NCI-H2107 (cell line): ENCODE data around the gene HDAC9.

Source experiments
- DNase-seq: peaks from one replicate; lab custom pipeline; 2025; lab: John Stamatoyannopoulos, UW

The HDAC9 gene

DNA sequence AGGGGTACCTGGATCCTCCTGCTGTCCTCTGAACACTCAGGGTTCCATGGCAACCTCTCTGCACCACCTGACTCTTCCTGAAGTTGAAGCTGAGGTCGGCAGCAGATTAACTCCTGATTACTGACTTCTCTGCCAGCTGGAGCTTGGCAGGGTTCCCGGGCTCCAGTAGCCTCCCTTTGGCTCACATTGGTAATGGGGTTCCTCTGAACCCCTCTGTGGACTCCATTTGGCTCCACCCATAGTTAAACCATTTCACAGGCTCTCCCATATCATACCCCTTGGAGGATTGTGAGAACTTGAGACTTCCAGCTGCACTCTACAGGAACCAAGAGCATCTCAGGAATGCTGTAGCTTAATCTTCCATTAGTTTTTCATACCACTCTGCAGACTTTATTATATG, 292.5 kb downstream of the HDAC9 start:
- DNase-seq = no peak

DNA sequence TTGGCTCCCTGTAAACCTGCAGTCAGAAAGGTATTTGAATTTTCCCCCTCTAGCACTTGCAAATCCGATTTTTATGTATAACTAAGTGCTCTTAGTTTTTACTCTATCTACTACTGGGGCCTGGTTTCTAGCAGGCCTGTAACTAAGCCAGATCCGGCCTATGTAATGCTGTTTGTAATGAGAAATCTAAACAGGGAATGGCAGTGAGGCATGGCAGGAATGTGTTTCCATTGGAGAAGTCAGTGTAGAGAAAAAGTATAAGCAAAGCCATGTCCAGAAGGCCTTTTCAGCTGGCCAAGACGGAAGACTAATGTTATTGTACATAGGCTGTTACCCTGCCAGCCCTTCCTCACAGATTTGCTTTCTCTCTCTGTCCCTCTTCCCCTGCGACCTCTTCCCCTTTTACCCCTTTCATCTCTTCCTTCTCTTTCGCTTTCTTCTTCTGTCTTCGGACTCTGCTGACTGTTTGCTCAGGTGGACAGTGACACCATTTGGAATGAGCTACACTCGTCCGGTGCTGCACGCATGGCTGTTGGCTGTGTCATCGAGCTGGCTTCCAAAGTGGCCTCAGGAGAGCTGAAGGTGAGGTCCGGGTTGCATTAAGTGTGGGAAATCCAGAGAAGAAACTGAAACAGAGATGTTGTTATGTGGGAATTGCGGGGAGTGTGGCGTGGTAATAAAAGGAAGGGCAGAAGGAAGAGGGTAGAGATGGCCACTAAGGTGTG, 297.5 kb downstream of the HDAC9 start:
- no peak for DNase-seq

- DNase-seq = no peak
These were observed 300.7 kb downstream of the HDAC9 start for GRCh38 chr7:18796216-18796615.

DNA sequence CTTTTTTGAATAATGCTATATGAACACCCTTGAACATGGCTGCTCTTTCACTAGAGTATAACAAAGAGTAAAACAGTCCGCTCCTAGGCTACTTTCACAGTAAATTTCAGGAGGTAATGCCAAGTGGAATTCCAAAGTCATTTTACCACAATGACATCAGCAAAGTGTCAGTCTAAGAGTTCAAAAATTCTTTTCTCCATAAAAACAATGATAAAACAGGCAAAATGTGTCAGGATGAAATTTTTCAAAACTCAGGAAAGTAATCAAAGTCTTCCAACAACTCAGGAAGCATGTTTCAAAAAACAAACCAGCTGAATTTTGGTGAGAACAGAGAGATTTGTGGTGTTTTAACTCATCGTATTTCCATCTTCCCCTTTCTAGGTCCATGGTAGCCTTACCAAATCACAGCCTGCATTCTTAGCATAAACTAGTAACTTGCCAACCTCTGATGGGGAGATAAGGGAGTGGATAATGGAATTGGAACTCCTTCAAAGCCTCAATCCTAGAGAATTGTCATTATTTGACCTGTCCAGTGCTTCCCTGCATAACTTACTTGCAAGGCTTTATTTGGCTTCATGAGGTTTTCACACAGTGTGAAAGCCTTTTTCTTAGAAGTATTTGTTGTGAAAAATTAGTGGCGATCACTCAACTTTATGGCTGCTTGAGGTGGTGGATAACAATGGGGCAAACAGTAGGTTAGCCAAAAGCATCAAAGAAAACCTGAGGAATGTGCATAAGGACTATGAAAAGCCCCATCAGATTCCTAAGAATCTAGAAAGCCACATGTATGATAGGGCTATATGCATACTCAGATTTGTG, 302.7 kb downstream of the HDAC9 start:
- DNase-seq = no peak

DNA sequence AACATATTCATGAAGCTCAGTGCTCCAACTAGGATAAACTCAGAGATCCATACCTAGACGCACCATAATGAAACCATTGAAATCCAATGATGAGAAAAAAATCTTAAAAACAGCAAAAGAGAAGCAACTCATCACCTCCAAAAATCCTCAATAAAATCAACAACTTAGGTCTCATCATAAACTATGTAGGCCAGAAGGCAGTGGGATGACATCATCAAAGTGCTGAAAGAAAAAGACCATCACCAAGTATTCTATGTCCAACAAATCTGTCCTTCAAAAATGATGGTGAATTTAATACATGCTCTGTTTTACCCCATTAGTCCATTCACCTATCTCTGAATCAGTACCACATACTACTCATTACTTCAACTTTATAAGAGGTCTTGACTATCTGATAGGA, 304.4 kb downstream of the HDAC9 start:
- DNase-seq = no peak

GRCh38 chr7:18803923-18804322, 308.4 kb downstream of the HDAC9 start:
- DNase-seq = no peak

GRCh38 chr7:18806177-18806576, 310.6 kb downstream of the HDAC9 start:
- DNase-seq = no peak

DNA sequence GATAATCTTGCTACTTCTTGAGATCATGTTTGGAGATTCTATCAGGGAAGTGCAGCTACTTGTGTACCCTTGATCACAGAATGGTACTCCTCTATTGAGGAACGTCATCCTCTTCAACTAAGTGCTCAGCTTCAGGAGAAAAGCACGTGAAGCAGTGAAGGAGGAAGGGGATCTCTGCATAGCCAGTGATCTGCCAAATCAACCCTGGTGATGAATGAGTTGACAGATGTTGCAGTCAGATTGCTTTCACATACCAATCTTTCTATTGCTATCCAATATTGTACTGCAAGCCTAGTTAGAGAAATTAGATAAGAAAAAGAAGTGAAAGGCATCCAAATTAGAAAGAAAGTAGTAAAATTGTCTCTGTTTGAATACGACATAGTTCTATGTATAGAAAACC, 312.5 kb downstream of the HDAC9 start:
- no peak for DNase-seq

DNA sequence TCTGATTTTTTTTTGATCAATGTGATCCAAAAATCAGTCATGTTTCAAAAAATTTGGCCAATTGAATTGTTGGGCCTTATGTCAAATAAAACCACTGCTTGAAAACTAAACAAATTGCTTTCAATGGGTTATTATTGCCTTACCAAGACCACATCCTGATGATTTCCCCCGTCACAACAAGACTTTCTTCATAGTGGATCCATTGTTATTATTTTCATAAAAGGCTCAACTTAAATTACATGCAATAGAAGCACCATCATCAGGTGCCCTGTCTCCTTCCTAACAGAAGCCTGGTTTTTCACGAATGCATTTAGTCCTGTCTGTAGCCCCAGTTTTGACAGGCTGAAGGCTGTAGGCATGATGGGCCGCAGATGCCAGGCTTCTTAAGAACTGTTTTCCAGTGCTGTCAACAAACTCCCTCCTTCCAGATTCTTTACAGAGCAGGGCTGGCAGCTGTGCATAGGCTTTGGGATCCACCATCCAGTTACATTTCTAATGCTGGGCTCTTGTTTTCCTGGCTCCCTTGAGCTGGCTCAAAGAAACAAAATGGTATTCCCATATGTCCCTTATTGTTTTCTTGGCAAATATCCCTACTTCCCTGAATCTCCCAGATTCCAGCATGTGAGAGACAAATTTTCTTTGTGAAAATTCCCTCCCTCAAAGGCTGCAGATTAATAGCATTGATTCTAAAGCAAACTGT, 319.9 kb downstream of the HDAC9 start:
- no peak for DNase-seq

DNA sequence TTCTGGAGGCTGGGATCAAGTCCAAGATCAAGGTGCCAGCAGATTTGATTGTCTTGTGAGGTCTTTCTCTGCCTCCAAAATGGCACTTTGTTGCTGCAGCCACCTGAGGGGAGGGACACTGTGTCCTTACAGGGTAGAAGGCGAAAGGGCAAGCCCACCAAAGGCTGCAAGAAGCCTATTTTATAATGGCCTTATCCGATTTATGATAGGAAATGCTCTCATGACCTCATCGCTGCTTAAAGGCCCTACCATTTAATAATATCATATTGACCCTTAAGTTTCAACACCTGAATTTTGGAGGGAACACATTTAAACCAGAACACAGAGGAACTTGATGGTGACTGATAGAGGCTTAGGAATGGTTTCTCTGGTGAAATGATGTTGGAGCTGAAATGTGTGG, 325.4 kb downstream of the HDAC9 start:
- DNase-seq = no peak

DNA sequence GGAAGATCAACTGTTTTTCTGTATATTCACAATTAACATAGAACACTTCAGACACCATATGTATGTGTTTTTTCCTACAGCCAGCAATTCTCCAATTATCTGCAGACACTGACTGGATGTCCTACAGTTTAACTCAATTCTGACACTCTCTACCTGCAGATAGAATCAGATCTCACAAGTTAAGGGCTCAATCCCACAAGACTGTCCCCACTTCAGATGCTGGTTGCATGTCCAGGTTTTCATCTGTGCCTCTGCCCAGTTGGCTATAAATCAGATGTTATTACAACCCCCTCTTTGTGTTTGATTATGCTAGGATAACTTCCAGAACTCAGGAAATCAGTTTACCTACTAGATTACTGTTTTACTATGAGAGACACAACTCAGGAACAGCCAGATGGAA, 326.0 kb downstream of the HDAC9 start:
- no peak for DNase-seq

- DNase-seq = no peak
These were observed 328.6 kb downstream of the HDAC9 start for GRCh38 chr7:18824157-18824556.

DNA sequence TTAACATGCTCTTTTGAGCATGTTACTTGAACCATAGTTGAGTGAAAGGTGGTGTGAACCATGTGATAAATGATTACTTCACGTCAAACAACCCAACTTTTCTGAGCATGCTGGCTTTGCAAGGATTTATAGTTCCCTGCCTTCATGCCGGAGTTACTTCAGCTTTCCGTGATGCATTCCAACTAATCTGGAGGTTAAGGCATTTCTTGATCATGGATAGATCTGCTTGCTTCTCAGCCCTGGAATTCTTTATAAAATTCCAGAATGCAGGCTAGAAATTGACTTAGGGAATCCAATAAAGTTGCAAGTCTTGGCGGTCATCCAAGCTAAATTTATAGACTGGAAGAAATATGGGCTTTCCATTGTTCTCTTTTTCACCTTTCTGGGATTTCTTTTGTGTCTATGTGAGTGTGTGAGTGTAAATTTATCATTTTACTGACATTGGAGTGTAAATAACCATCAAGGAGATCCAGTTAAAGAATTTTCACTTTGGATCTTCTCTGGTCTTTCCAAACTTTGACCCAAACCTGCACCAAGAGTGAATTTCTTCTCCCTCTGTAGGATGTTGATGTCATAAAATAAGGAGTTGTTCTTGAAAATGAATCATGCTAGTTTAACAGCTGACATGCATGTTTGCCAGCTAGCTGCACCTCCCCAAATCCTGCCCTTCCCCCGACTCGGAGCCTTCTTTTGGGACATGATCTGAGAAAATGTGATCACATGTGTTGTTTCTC, 332.9 kb downstream of the HDAC9 start:
- DNase-seq = no peak

DNA sequence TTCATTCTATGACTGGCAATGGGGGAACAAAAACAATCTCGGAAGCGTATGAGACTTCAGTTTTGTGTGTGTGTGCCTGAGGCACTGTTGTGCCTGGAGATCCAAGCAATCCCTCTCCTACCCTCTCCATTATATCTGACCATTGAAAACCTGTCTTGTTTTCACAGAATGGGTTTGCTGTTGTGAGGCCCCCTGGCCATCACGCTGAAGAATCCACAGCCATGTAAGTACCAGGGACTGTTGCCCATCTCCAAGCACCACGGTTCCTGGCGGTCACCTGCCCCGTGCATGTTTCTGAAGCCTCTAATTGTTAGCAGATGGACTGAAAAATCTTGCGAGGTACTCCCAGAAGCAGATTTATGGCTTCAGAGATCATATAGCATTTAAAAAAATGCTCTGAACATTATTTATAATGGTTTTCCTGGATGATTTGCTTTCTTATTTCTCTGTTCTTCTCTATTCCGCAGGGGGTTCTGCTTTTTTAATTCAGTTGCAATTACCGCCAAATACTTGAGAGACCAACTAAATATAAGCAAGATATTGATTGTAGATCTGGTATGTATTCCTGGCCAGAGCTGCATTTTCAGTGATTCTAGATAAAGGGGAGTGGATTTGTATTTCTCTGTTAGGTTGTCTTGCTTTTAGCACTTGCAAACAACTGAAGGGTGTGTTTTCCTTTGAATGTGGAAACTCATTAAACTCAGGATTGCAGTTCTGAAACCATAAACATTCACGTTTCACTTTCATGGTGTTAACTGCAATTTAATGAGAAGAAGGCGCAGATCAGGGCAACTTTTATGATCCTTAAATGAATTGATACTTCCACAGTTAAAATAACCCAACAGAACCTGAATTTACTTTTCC, 333.7 kb downstream of the HDAC9 start:
- DNase-seq = no peak

DNA sequence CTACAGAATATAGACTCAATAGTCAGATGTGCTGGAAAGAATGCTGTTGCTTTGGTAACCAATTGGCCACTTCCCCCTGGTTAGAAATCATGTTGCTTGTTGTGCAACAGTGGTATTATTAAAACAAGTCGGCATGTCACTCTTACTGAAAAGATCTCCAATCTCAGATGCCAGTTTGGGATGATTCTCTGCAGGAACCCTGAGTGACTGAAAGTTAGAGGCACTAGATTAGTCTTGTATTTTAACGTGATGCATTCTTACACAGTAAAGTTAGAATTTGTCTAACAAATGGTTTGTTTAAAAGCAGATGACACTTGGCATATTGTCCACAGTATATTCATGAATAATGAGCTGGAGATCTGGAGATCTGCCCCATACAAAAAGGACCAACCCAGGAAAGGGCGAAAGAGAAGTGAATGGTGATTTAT, 334.3 kb downstream of the HDAC9 start:
- no peak for DNase-seq

DNA sequence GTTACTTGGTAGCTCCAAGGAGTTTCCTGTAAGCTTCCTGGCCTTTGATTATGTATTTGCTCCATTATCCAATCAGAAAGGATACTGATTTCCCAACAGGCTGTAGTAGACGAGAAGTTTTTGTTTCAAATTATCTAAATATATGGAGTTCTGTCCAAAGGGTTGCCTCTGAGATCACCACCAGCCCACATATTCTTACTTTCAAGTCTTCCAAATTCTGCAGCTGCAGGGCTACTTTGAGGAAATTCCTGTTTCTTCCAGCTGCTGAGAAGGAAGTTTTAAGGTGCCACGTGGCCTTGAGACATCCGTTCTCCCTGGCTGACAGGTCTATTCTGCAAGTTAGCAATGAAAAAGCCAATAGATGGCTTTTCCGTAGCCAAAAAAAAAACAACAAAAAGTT, 335.9 kb downstream of the HDAC9 start:
- DNase-seq = no peak

- no peak for DNase-seq
These were observed 336.4 kb downstream of the HDAC9 start for GRCh38 chr7:18831943-18832342.

DNA sequence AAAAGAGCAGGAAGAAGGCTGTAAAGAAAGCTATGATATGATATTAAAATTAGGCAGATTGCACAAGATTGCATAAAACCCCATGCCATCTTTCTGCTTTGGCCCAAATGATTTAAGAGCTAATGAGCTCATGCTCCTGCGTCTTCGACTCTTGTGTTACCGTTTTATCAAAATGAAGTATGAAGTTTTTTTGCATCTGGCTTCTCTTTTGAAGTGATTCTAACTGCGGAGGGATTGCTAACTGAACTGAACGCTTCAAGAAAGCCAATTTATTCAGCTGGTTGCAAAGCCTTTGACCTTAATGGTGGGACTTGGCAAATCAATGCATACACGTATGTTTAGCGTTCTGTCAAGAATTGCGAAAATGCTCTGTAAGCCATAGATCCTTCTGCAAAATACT, 339.0 kb downstream of the HDAC9 start:
- no peak for DNase-seq

- no peak for DNase-seq
These were observed 339.6 kb downstream of the HDAC9 start for GRCh38 chr7:18835001-18835690.

- DNase-seq = no peak
These were observed 348.4 kb downstream of the HDAC9 start for GRCh38 chr7:18843979-18844378.

DNA sequence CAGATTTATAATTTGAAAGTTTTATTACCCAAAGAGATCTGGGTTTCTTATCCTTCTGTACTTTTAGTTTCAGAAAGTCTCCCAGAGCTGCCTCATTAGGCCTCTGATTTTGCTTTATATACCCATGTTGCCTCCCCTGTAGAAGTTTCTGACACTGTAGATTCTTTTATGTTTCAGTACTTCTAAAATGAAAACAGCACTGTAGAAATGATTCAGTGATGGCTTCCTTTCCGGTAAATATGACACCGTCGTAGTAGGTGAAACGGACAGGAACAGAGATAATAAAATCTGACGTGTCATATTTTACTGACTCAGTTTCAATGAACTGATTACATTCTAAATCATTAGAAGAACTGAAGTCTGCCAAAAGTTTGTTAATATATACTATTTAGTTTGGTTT, 349.2 kb downstream of the HDAC9 start:
- no peak for DNase-seq
